ENCODE measurements around the gene KIF26B. TPM values are rescaled to one million over a fixed set of nuclear protein-coding genes. Genes with fewer than 3 reads are reported as not detected.

Gene KIF26B
- total RNA-seq, 1 experiment from 2014 or later = 1.2 TPM

DNA sequence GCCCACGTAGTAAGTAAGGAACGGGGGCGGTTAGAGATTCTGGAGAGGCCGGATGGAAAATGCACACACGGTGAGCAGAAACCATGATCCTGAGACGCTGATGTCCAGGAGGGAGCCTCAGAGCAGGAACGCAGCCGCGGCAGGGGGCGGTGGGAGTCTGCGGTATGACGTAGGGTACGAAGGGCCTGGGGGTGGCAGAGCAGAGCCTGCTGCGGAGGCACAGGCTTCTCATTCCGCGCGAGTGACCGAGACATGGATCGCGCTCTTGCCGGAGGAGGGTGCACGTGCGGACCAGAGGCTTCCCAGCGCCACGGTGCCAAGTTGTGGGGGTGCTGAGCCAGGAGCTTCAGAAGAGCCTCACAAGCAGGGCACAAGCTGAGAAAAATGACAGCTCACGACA is 176.2 kb downstream of the KIF26B start (continued):
- TF ChIP-seq, protein P1, sequence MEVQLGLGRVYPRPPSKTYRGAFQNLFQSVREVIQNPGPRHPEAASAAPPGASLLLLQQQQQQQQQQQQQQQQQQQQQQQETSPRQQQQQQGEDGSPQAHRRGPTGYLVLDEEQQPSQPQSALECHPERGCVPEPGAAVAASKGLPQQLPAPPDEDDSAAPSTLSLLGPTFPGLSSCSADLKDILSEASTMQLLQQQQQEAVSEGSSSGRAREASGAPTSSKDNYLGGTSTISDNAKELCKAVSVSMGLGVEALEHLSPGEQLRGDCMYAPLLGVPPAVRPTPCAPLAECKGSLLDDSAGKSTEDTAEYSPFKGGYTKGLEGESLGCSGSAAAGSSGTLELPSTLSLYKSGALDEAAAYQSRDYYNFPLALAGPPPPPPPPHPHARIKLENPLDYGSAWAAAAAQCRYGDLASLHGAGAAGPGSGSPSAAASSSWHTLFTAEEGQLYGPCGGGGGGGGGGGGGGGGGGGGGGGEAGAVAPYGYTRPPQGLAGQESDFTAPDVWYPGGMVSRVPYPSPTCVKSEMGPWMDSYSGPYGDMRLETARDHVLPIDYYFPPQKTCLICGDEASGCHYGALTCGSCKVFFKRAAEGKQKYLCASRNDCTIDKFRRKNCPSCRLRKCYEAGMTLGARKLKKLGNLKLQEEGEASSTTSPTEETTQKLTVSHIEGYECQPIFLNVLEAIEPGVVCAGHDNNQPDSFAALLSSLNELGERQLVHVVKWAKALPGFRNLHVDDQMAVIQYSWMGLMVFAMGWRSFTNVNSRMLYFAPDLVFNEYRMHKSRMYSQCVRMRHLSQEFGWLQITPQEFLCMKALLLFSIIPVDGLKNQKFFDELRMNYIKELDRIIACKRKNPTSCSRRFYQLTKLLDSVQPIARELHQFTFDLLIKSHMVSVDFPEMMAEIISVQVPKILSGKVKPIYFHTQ (CRISPR knock-in tag; IDR thresholded peaks at IDR 0.05) = no peak
- TF ChIP-seq, protein P2, sequence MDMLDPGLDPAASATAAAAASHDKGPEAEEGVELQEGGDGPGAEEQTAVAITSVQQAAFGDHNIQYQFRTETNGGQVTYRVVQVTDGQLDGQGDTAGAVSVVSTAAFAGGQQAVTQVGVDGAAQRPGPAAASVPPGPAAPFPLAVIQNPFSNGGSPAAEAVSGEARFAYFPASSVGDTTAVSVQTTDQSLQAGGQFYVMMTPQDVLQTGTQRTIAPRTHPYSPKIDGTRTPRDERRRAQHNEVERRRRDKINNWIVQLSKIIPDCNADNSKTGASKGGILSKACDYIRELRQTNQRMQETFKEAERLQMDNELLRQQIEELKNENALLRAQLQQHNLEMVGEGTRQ (CRISPR knock-in tag; IDR thresholded peaks at IDR 0.05) = no peak
- TF ChIP-seq ZNF423 (CRISPR knock-in tag; IDR thresholded peaks at IDR 0.05) (no peak), ZBTB21 (CRISPR knock-in tag; IDR thresholded peaks at IDR 0.05; ENCODE audit: borderline replicate concordance) (no peak), NFATC4 (CRISPR knock-in tag; IDR thresholded peaks at IDR 0.05) (no peak), ZNF416 (CRISPR knock-in tag; IDR thresholded peaks at IDR 0.05) (no peak), JAZF1 (CRISPR knock-in tag; IDR thresholded peaks at IDR 0.05) (no peak), CREB1 (CRISPR knock-in tag; IDR thresholded peaks at IDR 0.05) (no peak), GTF2I (CRISPR knock-in tag; conservative IDR thresholded peaks at IDR 0.05) (no peak), ZNF121 (CRISPR knock-in tag; IDR thresholded peaks at IDR 0.05) (no peak), NR2C2 (CRISPR knock-in tag; IDR thresholded peaks at IDR 0.05) (no peak)
- TF ChIP-seq, protein P3, sequence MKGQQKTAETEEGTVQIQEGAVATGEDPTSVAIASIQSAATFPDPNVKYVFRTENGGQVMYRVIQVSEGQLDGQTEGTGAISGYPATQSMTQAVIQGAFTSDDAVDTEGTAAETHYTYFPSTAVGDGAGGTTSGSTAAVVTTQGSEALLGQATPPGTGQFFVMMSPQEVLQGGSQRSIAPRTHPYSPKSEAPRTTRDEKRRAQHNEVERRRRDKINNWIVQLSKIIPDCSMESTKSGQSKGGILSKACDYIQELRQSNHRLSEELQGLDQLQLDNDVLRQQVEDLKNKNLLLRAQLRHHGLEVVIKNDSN (CRISPR knock-in tag; IDR thresholded peaks at IDR 0.05) = no peak
- TF ChIP-seq, protein P4, sequence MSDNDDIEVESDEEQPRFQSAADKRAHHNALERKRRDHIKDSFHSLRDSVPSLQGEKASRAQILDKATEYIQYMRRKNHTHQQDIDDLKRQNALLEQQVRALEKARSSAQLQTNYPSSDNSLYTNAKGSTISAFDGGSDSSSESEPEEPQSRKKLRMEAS (CRISPR knock-in tag; IDR thresholded peaks at IDR 0.05) = no peak
- TF ChIP-seq, protein P5, sequence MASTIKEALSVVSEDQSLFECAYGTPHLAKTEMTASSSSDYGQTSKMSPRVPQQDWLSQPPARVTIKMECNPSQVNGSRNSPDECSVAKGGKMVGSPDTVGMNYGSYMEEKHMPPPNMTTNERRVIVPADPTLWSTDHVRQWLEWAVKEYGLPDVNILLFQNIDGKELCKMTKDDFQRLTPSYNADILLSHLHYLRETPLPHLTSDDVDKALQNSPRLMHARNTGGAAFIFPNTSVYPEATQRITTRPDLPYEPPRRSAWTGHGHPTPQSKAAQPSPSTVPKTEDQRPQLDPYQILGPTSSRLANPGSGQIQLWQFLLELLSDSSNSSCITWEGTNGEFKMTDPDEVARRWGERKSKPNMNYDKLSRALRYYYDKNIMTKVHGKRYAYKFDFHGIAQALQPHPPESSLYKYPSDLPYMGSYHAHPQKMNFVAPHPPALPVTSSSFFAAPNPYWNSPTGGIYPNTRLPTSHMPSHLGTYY (CRISPR knock-in tag; IDR thresholded peaks at IDR 0.05) = no peak
- TF ChIP-seq, protein P6, sequence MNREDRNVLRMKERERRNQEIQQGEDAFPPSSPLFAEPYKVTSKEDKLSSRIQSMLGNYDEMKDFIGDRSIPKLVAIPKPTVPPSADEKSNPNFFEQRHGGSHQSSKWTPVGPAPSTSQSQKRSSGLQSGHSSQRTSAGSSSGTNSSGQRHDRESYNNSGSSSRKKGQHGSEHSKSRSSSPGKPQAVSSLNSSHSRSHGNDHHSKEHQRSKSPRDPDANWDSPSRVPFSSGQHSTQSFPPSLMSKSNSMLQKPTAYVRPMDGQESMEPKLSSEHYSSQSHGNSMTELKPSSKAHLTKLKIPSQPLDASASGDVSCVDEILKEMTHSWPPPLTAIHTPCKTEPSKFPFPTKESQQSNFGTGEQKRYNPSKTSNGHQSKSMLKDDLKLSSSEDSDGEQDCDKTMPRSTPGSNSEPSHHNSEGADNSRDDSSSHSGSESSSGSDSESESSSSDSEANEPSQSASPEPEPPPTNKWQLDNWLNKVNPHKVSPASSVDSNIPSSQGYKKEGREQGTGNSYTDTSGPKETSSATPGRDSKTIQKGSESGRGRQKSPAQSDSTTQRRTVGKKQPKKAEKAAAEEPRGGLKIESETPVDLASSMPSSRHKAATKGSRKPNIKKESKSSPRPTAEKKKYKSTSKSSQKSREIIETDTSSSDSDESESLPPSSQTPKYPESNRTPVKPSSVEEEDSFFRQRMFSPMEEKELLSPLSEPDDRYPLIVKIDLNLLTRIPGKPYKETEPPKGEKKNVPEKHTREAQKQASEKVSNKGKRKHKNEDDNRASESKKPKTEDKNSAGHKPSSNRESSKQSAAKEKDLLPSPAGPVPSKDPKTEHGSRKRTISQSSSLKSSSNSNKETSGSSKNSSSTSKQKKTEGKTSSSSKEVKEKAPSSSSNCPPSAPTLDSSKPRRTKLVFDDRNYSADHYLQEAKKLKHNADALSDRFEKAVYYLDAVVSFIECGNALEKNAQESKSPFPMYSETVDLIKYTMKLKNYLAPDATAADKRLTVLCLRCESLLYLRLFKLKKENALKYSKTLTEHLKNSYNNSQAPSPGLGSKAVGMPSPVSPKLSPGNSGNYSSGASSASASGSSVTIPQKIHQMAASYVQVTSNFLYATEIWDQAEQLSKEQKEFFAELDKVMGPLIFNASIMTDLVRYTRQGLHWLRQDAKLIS (CRISPR knock-in tag; IDR thresholded peaks at IDR 0.05; ENCODE audit: borderline replicate concordance) = no peak

DNA sequence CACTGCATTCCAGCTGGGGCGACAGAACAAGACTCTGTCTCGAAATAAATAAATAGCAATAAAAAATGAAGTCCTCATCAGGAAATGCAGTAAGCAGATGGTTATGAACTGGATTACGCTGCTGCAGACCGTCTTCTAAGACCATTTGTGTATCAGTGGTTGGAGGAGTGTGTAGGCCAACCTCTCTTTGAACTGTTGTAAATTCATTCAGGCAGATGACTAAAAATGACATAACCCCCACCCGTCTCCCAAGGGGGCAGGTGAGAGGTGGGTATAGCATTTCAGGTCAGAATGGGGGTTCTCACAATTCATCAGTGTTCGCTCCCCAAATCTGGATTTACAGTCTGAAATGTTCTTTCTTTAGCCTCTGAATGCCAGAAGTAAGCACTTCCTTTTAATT is 177.3 kb downstream of the KIF26B start:
- POLR2A ChIA-PET = no interaction called here
- H3K9me3 Mint-ChIP-seq = no peaks in the 10 kb centered on the region
- peaks cover 8% of the 10 kb centered on the region for H3K27me3 Mint-ChIP-seq (ENCODE audit: low read depth)
- TF ChIP-seq, protein P7, sequence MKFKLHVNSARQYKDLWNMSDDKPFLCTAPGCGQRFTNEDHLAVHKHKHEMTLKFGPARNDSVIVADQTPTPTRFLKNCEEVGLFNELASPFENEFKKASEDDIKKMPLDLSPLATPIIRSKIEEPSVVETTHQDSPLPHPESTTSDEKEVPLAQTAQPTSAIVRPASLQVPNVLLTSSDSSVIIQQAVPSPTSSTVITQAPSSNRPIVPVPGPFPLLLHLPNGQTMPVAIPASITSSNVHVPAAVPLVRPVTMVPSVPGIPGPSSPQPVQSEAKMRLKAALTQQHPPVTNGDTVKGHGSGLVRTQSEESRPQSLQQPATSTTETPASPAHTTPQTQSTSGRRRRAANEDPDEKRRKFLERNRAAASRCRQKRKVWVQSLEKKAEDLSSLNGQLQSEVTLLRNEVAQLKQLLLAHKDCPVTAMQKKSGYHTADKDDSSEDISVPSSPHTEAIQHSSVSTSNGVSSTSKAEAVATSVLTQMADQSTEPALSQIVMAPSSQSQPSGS (CRISPR knock-in tag; IDR thresholded peaks at IDR 0.05; ENCODE audit: borderline replicate concordance, low read depth) = no peak
- no peak for TF ChIP-seq NFYB (CRISPR knock-in tag; conservative IDR thresholded peaks at IDR 0.05; ENCODE audit: low read depth)
- TF ChIP-seq ZNF263 (CRISPR knock-in tag; IDR thresholded peaks at IDR 0.05; ENCODE audit: low read depth) = no peak
- TF ChIP-seq, protein P8, sequence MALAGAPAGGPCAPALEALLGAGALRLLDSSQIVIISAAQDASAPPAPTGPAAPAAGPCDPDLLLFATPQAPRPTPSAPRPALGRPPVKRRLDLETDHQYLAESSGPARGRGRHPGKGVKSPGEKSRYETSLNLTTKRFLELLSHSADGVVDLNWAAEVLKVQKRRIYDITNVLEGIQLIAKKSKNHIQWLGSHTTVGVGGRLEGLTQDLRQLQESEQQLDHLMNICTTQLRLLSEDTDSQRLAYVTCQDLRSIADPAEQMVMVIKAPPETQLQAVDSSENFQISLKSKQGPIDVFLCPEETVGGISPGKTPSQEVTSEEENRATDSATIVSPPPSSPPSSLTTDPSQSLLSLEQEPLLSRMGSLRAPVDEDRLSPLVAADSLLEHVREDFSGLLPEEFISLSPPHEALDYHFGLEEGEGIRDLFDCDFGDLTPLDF (CRISPR knock-in tag; IDR thresholded peaks at IDR 0.05) = no peak
- no peak for TF ChIP-seq NR2C2 (CRISPR knock-in tag; IDR thresholded peaks at IDR 0.05)
- TF ChIP-seq ZNF232 (CRISPR knock-in tag; IDR thresholded peaks at IDR 0.05) = no peak
- TF ChIP-seq, protein P9, sequence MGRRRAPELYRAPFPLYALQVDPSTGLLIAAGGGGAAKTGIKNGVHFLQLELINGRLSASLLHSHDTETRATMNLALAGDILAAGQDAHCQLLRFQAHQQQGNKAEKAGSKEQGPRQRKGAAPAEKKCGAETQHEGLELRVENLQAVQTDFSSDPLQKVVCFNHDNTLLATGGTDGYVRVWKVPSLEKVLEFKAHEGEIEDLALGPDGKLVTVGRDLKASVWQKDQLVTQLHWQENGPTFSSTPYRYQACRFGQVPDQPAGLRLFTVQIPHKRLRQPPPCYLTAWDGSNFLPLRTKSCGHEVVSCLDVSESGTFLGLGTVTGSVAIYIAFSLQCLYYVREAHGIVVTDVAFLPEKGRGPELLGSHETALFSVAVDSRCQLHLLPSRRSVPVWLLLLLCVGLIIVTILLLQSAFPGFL (CRISPR knock-in tag; IDR thresholded peaks at IDR 0.05; ENCODE audit: borderline replicate concordance) = no peak
- TF ChIP-seq FOXJ3 (CRISPR knock-in tag; IDR thresholded peaks at IDR 0.05; ENCODE audit: borderline replicate concordance) = no peak
- no peak for TF ChIP-seq FOXK1 (CRISPR knock-in tag; IDR thresholded peaks at IDR 0.05)

More for the DNA sequence above, 177.3 kb downstream of the KIF26B start:
- ATAC-seq = no peak
- Mint-ChIP-seq H3K4me3 (no peak overlapping the region), H3K27ac (no peak overlapping the region), H3K36me3 (no peaks in the 10 kb centered on the region), H3K4me1 (peaks cover 15% of the 10 kb centered on the region)
- CTCF ChIA-PET = no interaction called here
- no peak for DNase-seq (ENCODE audit: low spot score)
